TTC549 (cell line): ENCODE data around the gene CRYGA.
"Not testable (repeated sequence)": the region's sequence is repeated elsewhere in the genome, so short reads cannot be mapped to it uniquely, and the experiment has no call there.

Experiments used
- FAIRE-seq: peaks from 2 replicates; lab custom pipeline; 2012; peaks lifted over from hg19 to GRCh38; lab: Jason Lieb, UNC

The CRYGA gene

DNA sequence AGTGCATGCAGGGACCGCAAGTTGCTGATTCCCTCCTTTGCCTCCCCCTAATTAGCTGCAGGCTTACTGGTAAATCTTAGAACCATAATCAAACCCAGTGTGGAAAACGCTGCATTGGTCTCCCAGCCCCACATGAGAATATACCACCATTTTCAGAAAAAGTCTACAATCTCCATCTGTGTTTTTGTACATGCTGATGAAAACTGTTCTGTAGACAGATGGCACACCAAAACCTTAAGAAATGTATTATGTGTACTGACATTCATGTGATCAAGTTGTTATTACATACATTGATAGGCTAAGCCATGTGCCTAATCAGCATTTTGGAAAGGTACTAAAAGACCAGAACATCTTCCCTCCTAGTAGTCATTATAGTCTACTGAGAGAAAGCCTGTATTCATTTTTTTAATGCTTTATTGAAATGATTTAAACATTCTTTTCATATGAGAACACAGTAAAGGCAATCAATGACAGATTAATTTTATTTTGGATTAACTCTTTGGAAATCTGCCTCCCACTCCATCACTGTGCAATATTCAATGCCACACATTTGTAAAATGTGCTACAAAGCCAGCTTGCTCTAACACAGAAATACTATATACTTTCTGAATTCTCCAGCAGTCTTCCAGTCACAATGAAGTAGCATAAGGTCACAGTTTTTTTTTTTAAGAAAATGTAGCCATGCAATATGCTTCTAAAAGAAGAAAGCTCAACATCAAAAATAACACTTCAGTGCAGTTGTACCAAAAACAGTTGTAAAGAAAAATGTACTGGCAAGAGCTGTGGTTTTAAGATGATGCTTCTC lies 1.8 kb upstream of the CRYGA start:
- no peak for FAIRE-seq

- FAIRE-seq: no peak
Measured at GRCh38 chr2:208156439-208156838, 7.0 kb downstream of the CRYGA start.

DNA sequence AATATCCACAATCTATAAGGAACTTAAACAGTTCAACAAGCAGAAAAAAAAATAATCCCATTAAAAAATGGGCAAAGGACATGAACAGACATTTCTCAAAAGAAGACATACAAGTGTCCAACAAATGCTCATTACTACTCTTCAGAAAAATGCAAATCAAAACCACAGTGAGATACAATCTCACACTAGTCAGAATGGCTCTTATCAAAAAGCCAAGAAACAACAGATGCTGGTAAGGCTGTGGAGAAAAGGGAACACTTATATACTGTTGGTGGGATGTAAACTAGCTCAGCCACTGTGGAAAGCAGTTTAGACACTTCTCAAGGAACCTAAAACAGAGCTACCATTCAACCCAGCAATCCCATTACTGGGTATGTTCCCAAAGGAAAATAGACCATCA lies 10.2 kb downstream of the CRYGA start:
- FAIRE-seq: no peak

GRCh38 chr2:208150956-208151355 lies 12.4 kb downstream of the CRYGA start:
- no peak for FAIRE-seq

- no peak for FAIRE-seq
Measured at GRCh38 chr2:208150094-208150493, 13.3 kb downstream of the CRYGA start.

- FAIRE-seq: no peak
Measured at GRCh38 chr2:208148803-208149202, 14.6 kb downstream of the CRYGA start.

DNA sequence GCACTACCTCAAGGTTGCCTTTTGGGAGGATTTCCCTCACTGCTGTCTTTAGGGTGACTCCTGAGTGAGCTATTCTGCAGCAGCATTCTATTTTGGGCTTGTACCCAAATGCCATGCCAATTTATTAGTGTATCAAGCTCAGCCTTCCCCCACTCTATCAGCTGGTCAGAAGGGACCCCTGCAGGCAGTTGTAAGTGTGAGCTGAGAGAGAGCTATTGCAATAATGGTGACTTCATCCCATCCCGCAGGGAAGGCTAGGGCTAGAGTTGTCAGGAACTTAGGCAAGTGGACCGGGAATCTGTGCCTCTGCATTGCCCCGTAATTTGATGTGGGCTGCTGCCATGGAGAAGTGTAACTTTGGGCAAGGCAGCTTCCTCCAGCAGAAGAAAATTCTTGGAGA lies 15.6 kb downstream of the CRYGA start:
- FAIRE-seq: no peak

- no peak for FAIRE-seq
Measured at GRCh38 chr2:208147008-208147407, 16.4 kb downstream of the CRYGA start.

- no peak for FAIRE-seq
Measured at GRCh38 chr2:208146006-208146405, 17.4 kb downstream of the CRYGA start, which contains the start of gene CRYGB. TSS of gene CRYGB (minus strand) at chr2:208146158. CDS start at chr2:208146120, 38 bp downstream.

DNA sequence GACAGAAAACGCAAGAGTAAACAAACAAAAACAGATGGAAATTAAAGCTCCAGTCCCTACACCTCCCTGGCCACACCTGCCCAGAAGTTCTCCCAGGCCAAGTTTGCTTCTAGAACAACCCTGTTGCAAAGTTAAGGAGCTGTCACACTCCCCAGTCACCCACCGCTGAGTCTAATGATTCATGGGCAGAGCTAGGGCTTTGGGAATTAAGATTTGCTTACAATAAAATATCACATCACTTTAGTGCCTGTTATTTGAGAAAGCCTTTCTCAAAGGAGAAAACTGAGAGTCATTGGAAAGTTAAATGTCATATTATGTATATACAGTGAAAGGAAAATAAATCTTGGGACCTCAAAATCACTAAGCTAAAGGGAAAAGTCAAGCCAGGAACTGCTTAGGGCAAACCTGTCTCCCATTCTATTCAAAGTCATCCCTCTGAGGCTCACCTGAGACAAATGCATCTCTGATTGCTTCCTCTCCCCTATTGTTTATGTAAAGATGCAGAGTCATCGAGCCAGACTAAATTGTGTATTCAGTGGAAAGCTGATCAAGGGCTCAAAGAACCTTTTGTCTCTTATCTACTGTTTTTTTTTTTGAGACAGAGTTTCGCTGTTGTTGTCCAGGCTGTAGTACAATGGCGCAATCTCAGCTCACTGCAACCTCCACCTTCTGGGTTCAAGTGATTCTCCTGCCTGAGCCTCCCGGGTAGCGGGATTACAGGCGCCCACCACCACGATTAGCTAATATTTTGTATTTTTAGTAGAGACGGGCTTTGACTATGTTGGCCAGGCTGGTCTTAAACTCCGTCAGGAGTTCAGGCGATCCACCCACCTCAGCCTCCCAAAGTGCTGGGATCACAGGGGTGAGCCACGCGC lies 20.2 kb downstream of the CRYGA start:
- no peak for FAIRE-seq

GRCh38 chr2:208142240-208142924 lies 21.0 kb downstream of the CRYGA start:
- FAIRE-seq: no peak

- no peak for FAIRE-seq
Measured at GRCh38 chr2:208139447-208139846, 23.9 kb downstream of the CRYGA start.

- FAIRE-seq: not testable (repeated sequence)
Measured at GRCh38 chr2:208138334-208138733, 25.1 kb downstream of the CRYGA start.

- no peak for FAIRE-seq
Measured at GRCh38 chr2:208136716-208137094, 26.7 kb downstream of the CRYGA start.

GRCh38 chr2:208135794-208136715 lies 27.3 kb downstream of the CRYGA start:
- no peak for FAIRE-seq

DNA sequence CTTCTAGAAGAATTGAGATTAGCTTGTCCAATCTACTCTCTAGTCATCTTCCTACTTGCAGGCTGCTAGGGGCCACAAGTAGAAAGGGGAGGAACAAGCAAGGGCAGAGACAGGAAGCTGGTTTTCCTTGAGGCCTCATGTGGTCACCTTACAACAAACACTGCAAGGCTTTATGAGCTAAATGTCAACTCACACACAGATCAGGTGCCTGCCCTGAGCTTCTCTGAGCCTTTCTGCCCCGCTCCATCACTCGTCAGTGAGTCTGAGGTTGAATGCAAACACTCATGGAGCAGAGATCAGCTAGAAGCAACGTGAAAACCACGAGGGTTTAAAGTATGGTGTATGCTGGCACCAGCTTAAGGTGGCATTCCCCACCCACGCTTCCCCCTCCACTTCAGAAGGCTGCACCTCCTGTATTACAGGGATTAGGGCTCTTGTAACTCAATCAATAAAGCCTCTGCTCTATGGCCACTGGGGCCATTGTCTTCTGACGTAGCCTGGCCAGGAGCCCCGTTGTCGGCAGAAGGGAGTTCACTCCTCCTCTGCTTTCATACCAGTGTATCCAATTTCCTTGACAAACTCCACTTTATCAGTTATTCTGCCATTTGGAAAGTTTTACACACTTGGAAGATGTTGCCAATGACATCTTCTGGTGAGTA lies 28.3 kb downstream of the CRYGA start:
- FAIRE-seq: no peak

- no peak for FAIRE-seq
Measured at GRCh38 chr2:208130712-208131110, 32.7 kb downstream of the CRYGA start.

- FAIRE-seq: no peak
Measured at GRCh38 chr2:208129744-208130711, 33.4 kb downstream of the CRYGA start, which contains the start of gene CRYGC. TSS of gene CRYGC (minus strand) at chr2:208129828. CDS start at chr2:208129792, 36 bp downstream.

DNA sequence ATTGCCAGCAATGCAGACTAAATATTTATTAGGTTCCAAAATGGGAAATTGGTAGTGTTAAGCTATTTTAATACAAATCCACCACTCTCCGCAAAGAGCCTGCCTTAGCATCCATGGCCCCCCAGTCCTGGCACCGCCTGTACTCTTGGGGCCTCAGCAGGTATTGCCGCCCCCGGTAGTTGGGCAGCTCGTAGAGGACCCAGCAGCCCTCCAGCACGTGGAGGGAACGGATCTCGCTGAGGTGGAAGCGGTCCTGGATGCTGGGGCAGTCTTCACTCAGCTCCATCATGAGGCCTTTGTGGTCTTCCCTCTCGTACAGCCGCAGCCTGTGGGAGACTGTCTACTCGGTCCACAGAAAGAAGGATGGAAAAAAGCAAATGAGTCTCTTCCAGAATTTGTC lies 35.3 kb downstream of the CRYGA start:
- FAIRE-seq: no peak

- FAIRE-seq: no peak
Measured at GRCh38 chr2:208127090-208127489, 36.3 kb downstream of the CRYGA start.
